ENCODE measurements around the gene KCTD7. TPM values are rescaled to one million over a fixed set of nuclear protein-coding genes. Genes with fewer than 3 reads are reported as not detected.
A peak's percentile ranks its signal among the peaks of the same experiment; 100 is the strongest.

The KCTD7 gene
- total and polyA plus RNA-seq, 2 of the 13 experiments (the other 11 are each of a cell fraction or from before 2014, with no cell fraction given), result 7.3 to 13.5 TPM

DNA sequence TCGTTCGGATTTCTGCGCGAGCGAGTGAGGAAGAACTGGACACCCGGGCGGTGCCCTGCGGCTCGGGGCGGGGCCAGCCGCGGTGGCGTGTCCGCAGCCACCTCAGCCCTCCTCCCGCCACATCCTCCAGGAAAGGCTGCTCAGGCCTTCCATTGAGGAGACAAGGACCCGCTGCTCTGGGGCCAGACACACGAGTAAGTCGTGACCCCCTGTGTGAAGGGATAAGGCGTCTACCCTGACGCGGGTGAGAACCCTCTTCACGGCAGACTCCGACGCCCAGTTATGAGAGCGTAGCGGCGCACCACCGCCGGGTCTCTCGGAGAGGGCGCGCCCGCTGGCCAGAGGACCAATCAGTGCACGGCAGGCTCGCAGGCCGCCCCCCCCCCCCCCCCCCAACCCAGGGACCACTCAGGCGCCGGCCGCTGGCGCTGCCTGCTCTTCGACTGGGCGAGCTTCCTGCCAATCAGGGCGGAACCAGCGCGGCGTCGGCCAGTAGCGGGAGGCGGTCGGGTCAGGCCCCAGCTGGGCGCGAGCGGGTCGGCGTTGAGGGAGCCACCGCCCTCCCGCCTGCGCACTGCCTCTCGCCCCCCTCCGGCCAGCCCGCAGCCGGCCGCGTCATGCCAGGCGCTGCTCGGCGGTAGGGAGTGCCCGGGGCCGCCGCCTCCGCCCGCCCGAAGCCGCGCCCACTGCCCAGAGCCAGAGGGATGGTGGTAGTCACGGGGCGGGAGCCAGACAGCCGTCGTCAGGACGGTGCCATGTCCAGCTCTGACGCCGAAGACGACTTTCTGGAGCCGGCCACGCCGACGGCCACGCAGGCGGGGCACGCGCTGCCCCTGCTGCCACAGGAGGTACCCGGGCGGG, at the start of gene KCTD7 (continued):
- TF ChIP-seq TIGD3 (CRISPR knock-in tag; IDR thresholded peaks at IDR 0.05; ENCODE audit: borderline replicate concordance) (no peak), AGO2 (optimal IDR thresholded peaks at IDR 0.05; ENCODE audit: low read depth, low read length) (peak; percentile 76), PAX8 (CRISPR knock-in tag; IDR thresholded peaks at IDR 0.05; ENCODE audit: borderline replicate concordance) (peak; percentile 70; the same call in 1 of the 2 replicates), CCDC6 (CRISPR knock-in tag; IDR thresholded peaks at IDR 0.05) (peak; percentile 43; the same call in 1 of the 2 replicates), SOX6 (IDR thresholded peaks at IDR 0.05) (no peak), SOX6 (CRISPR knock-in tag; IDR thresholded peaks at IDR 0.05) (no peak; the same call in 1 of the 2 replicates), ZNF503 (CRISPR knock-in tag; IDR thresholded peaks at IDR 0.05) (no peak), NCOA2 (CRISPR knock-in tag; IDR thresholded peaks at IDR 0.05) (no peak; the same call in 1 of the 2 replicates), TARDBP (CRISPR knock-in tag; IDR thresholded peaks at IDR 0.05) (peak; percentile 53), MED13 (CRISPR knock-in tag; IDR thresholded peaks at IDR 0.05) (0 out of 2 replicates have a peak, but pooled peaks have one; percentile 43), ZNF598 (CRISPR knock-in tag; IDR thresholded peaks at IDR 0.05; ENCODE audit: borderline replicate concordance) (0 out of 2 replicates have a peak, but pooled peaks have one; percentile 34), ZNF607 (CRISPR knock-in tag; IDR thresholded peaks at IDR 0.05; ENCODE audit: borderline replicate concordance) (peak; percentile 5; the same call in 1 of the 2 replicates), ZNF20 (CRISPR knock-in tag; IDR thresholded peaks at IDR 0.05) (no peak), NRL (CRISPR knock-in tag; IDR thresholded peaks at IDR 0.05; ENCODE audit: borderline replicate concordance) (peak; percentile 59), ESRRA (CRISPR knock-in tag; IDR thresholded peaks at IDR 0.05; ENCODE audit: low read depth) (peak; percentile 25; the same call in 1 of the 2 replicates), ZNF772 (CRISPR knock-in tag; IDR thresholded peaks at IDR 0.05) (peak; percentile 42; the same call in 1 of the 2 replicates), ETV6 (CRISPR knock-in tag; conservative IDR thresholded peaks at IDR 0.05) (0 out of 2 replicates have a peak, but pooled peaks have one; percentile 68), THYN1 (CRISPR knock-in tag; IDR thresholded peaks at IDR 0.05; ENCODE audit: borderline replicate concordance, low read depth) (no peak), HMG20A (CRISPR knock-in tag; IDR thresholded peaks at IDR 0.05; ENCODE audit: borderline replicate concordance) (no peak), ZNF430 (CRISPR knock-in tag; IDR thresholded peaks at IDR 0.05) (no peak; the same call in 1 of the 2 replicates), ZNF577 (CRISPR knock-in tag; IDR thresholded peaks at IDR 0.05; ENCODE audit: borderline replicate concordance, low read depth) (no peak), ZNF580 (CRISPR knock-in tag; IDR thresholded peaks at IDR 0.05; ENCODE audit: borderline replicate concordance, low read depth) (peak; percentile 51), ZNF615 (CRISPR knock-in tag; IDR thresholded peaks at IDR 0.05; ENCODE audit: borderline replicate concordance) (no peak), THAP11 (CRISPR knock-in tag; IDR thresholded peaks at IDR 0.05) (no peak), ZNF501 (CRISPR knock-in tag; IDR thresholded peaks at IDR 0.05) (peak; percentile 88), FLYWCH1 (CRISPR knock-in tag; IDR thresholded peaks at IDR 0.05) (no peak)
- TF ChIP-seq, protein P1, sequence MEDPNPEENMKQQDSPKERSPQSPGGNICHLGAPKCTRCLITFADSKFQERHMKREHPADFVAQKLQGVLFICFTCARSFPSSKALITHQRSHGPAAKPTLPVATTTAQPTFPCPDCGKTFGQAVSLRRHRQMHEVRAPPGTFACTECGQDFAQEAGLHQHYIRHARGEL (CRISPR knock-in tag; IDR thresholded peaks at IDR 0.05), result 0 out of 2 replicates have a peak, but pooled peaks have one; percentile 27

Data from HepG2 (cell line).